Measurements from ENCODE around the gene QRFP. TPM values are rescaled to one million over a fixed set of nuclear protein-coding genes. Genes with fewer than 3 reads are reported as not detected.
A peak's percentile ranks its signal among the peaks of the same experiment; 100 is the strongest.

QRFP gene
- total RNA-seq, 1 donor: not detected

- peaks cover 90% of the 10 kb centered on the region for H3K36me3 ChIP-seq (ENCODE audit: insufficient read depth, low read length)
- no peak overlapping the region for H3K4me3 ChIP-seq (ENCODE audit: insufficient read depth, low read length)
- no peak overlapping the region for H3K27ac ChIP-seq (ENCODE audit: low read depth, low read length)
- H3K27me3 ChIP-seq (ENCODE audit: insufficient read depth, low read length): no peaks in the 10 kb centered on the region
- peak; percentile 76 for DNase-seq (ENCODE audit: insufficient read length, low spot score, missing footprints)
- H2AFZ ChIP-seq (ENCODE audit: low read length): no peak overlapping the region
- TF ChIP-seq CTCF (IDR thresholded peaks at IDR 0.05; ENCODE audit: extremely low read depth, low read depth, low read length): no peak
- peaks cover 59% of the 10 kb centered on the region for H4K20me1 ChIP-seq (ENCODE audit: insufficient read depth, low read length)
- no peaks in the 10 kb centered on the region for H3K9me3 ChIP-seq (ENCODE audit: low read depth, low read length)
- no peaks in the 10 kb centered on the region for H3K4me1 ChIP-seq (ENCODE audit: insufficient read depth, low read length)
- no peak overlapping the region for H3K4me2 ChIP-seq (ENCODE audit: insufficient read depth, low read length)
- peaks cover 39% of the 10 kb centered on the region for H3K79me2 ChIP-seq (ENCODE audit: insufficient read depth, low read length)
Observed at GRCh38 chr9:130884542-130885483, 11.8 kb downstream of the QRFP start.

- no peaks in the 10 kb centered on the region for H3K4me1 ChIP-seq (ENCODE audit: insufficient read depth, low read length)
- H3K36me3 ChIP-seq (ENCODE audit: insufficient read depth, low read length): peaks cover 95% of the 10 kb centered on the region
- H4K20me1 ChIP-seq (ENCODE audit: insufficient read depth, low read length): peaks cover 65% of the 10 kb centered on the region
- no peak overlapping the region for H2AFZ ChIP-seq (ENCODE audit: low read length)
- DNase-seq (ENCODE audit: insufficient read length, low spot score, missing footprints): peak; percentile 22
- no peak overlapping the region for H3K27ac ChIP-seq (ENCODE audit: low read depth, low read length)
- TF ChIP-seq CTCF (IDR thresholded peaks at IDR 0.05; ENCODE audit: extremely low read depth, low read depth, low read length): no peak
- H3K9me3 ChIP-seq (ENCODE audit: low read depth, low read length): no peaks in the 10 kb centered on the region
- no peaks in the 10 kb centered on the region for H3K27me3 ChIP-seq (ENCODE audit: insufficient read depth, low read length)
- no peak overlapping the region for H3K4me3 ChIP-seq (ENCODE audit: insufficient read depth, low read length)
- H3K79me2 ChIP-seq (ENCODE audit: insufficient read depth, low read length): peaks cover 43% of the 10 kb centered on the region
- no peak overlapping the region for H3K4me2 ChIP-seq (ENCODE audit: insufficient read depth, low read length)
Observed at GRCh38 chr9:130884111-130884531, 12.5 kb downstream of the QRFP start.

- TF ChIP-seq CTCF (IDR thresholded peaks at IDR 0.05; ENCODE audit: extremely low read depth, low read depth, low read length): no peak
- Histone ChIP-seq H3K4me1 (ENCODE audit: insufficient read depth, low read length) (no peaks in the 10 kb centered on the region), H3K27me3 (ENCODE audit: insufficient read depth, low read length) (no peaks in the 10 kb centered on the region), H4K20me1 (ENCODE audit: insufficient read depth, low read length) (peaks cover 66% of the 10 kb centered on the region), H3K36me3 (ENCODE audit: insufficient read depth, low read length) (peaks cover 97% of the 10 kb centered on the region), H3K4me3 (ENCODE audit: insufficient read depth, low read length) (no peak overlapping the region), H3K27ac (ENCODE audit: low read depth, low read length) (no peak overlapping the region), H3K79me2 (ENCODE audit: insufficient read depth, low read length) (peaks cover 44% of the 10 kb centered on the region), H3K9me3 (ENCODE audit: low read depth, low read length) (no peaks in the 10 kb centered on the region), H2AFZ (ENCODE audit: low read length) (no peak overlapping the region), H3K4me2 (ENCODE audit: insufficient read depth, low read length) (no peak overlapping the region)
- DNase-seq (ENCODE audit: insufficient read length, low spot score, missing footprints): no peak
Observed at GRCh38 chr9:130883479-130883878, 13.1 kb downstream of the QRFP start.

GRCh38 chr9:130882696-130883225, 13.9 kb downstream of the QRFP start:
- Histone ChIP-seq H3K27me3 (ENCODE audit: insufficient read depth, low read length) (no peaks in the 10 kb centered on the region), H3K4me3 (ENCODE audit: insufficient read depth, low read length) (no peak overlapping the region), H3K27ac (ENCODE audit: low read depth, low read length) (no peak overlapping the region), H3K4me2 (ENCODE audit: insufficient read depth, low read length) (no peak overlapping the region), H3K36me3 (ENCODE audit: insufficient read depth, low read length) (peaks cover 95% of the 10 kb centered on the region), H2AFZ (ENCODE audit: low read length) (no peak overlapping the region), H3K4me1 (ENCODE audit: insufficient read depth, low read length) (no peaks in the 10 kb centered on the region), H3K9me3 (ENCODE audit: low read depth, low read length) (no peaks in the 10 kb centered on the region), H3K79me2 (ENCODE audit: insufficient read depth, low read length) (peaks cover 44% of the 10 kb centered on the region), H4K20me1 (ENCODE audit: insufficient read depth, low read length) (peaks cover 59% of the 10 kb centered on the region)
- DNase-seq (ENCODE audit: insufficient read length, low spot score, missing footprints): no peak
- no peak for TF ChIP-seq CTCF (IDR thresholded peaks at IDR 0.05; ENCODE audit: extremely low read depth, low read depth, low read length)

All from osteoblast (primary cell).